ENCODE data around the gene PTPRZ1. TPM values are rescaled to one million over a fixed set of nuclear protein-coding genes. Genes with fewer than 3 reads are reported as not detected.

PTPRZ1 gene
- total RNA-seq, 1 experiment from 2014 or later = 74.2 TPM

DNA sequence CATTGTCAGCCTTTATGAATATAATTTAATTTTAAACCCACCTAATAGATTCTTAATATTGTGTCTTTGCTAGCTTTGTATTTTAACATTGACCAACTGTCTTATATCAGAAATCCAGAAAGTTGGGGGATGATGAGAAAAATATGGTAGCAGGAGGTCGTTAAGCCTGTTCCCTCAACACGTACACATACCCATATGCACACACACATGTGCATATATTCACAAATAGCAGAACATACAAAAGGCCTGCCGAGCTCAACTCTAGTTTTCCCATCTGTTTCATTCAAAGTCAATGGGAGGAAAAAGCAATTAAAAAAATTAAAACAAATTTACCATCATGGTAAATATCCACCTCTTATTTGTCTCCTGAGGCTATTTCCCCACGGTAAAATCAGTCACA, 25.9 kb upstream of the PTPRZ1 start:
- Histone ChIP-seq H3K23ac (ENCODE audit: insufficient read length, low read depth, low read length) (no peak overlapping the region), H4K20me1 (ENCODE audit: control insufficient read depth, insufficient read depth, insufficient read length) (no peaks in the 10 kb centered on the region), H2BK20ac (ENCODE audit: low read depth, low read length, poor library complexity, severe bottlenecking) (no peak overlapping the region), H3K4me2 (ENCODE audit: insufficient read depth, insufficient read length, low read length) (no peak overlapping the region), H3K9me3 (ENCODE audit: control insufficient read depth, low read depth, low read length) (no peaks in the 10 kb centered on the region), H2BK5ac (ENCODE audit: insufficient read length, low read length) (no peak overlapping the region), H2BK12ac (ENCODE audit: insufficient read length, low read depth, low read length) (no peak overlapping the region), H3K23me2 (ENCODE audit: insufficient read length, low read depth, low read length, poor library complexity, severe bottlenecking) (no peaks in the 10 kb centered on the region), H3K9ac (ENCODE audit: extremely low read depth, insufficient read length, low read length) (no peak overlapping the region), H3K4me1 (ENCODE audit: insufficient read depth, low read length) (no peaks in the 10 kb centered on the region), H2BK120ac (ENCODE audit: low read depth, low read length, poor library complexity, severe bottlenecking) (no peak overlapping the region), H3K4ac (ENCODE audit: low read depth, low read length) (no peak overlapping the region), H4K8ac (replicated peaks; ENCODE audit: insufficient read length, low read depth, low read length) (no peak overlapping the region), H3K27ac (ENCODE audit: insufficient read length, low read depth, low read length) (no peak overlapping the region), H3K27me3 (ENCODE audit: insufficient read depth, low read length) (no peaks in the 10 kb centered on the region), H2AK5ac (ENCODE audit: insufficient read length, low read length) (no peak overlapping the region), H3T11ph (ENCODE audit: low read length) (no peak overlapping the region), H4K5ac (ENCODE audit: insufficient read length, low read depth, low read length) (no peak overlapping the region), H3K79me1 (ENCODE audit: insufficient read depth, low read depth, low read length, poor library complexity, severe bottlenecking) (no peaks in the 10 kb centered on the region), H2BK15ac (ENCODE audit: low read depth, low read length) (no peak overlapping the region), H4K91ac (ENCODE audit: insufficient read length, low read depth, low read length) (no peak overlapping the region), H3K18ac (ENCODE audit: insufficient read length, low read depth, low read length) (no peak overlapping the region), H3K14ac (ENCODE audit: insufficient read depth, low read length) (no peak overlapping the region), H3K79me2 (ENCODE audit: insufficient read depth, low read length) (no peaks in the 10 kb centered on the region), H2AFZ (ENCODE audit: low read length) (no peak overlapping the region), H3K56ac (ENCODE audit: insufficient read length, low read depth, low read length) (no peak overlapping the region)
- H3K27me3 Mint-ChIP-seq (ENCODE audit: low read depth) = no peaks in the 10 kb centered on the region; the same call in 1 of the 2 replicates
- no peak for DNase-seq
- H3K27ac Mint-ChIP-seq = no peak overlapping the region
- TF ChIP-seq, protein P1, sequence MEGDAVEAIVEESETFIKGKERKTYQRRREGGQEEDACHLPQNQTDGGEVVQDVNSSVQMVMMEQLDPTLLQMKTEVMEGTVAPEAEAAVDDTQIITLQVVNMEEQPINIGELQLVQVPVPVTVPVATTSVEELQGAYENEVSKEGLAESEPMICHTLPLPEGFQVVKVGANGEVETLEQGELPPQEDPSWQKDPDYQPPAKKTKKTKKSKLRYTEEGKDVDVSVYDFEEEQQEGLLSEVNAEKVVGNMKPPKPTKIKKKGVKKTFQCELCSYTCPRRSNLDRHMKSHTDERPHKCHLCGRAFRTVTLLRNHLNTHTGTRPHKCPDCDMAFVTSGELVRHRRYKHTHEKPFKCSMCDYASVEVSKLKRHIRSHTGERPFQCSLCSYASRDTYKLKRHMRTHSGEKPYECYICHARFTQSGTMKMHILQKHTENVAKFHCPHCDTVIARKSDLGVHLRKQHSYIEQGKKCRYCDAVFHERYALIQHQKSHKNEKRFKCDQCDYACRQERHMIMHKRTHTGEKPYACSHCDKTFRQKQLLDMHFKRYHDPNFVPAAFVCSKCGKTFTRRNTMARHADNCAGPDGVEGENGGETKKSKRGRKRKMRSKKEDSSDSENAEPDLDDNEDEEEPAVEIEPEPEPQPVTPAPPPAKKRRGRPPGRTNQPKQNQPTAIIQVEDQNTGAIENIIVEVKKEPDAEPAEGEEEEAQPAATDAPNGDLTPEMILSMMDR (conservative IDR thresholded peaks at IDR 0.05) = no peak
- 0 out of 7 replicates have a peak, but pooled peaks cover 0 to 3% (median 0%) of the 10 kb centered on the region in 3 experiments for H3K36me3 Mint-ChIP-seq (ENCODE audit: insufficient read depth in 1 of 3, low read depth in 3 of 3)
- peaks cover 0 to 5% of the 10 kb centered on the region in 2 experiments; a peak in 1 of 4 replicates for H3K4me1 Mint-ChIP-seq
- no CpG with 5 or more reads among the region's 4 CpGs for WGBS (ENCODE audit: extremely low coverage, insufficient read length, low lambda C conversion rate)
- no peak overlapping the region for H3K4me3 Mint-ChIP-seq
- no peaks in the 10 kb centered on the region for H3K9me3 Mint-ChIP-seq
